Glomerular visceral epithelial cell (primary cell): ENCODE data around the gene SFXN5.

ENCODE experiments used
- DNase-seq: peaks from one replicate; pipeline ENCODE4 v3.0.0-alpha.2; 2016; ENCODE audit errors: extremely low spot score

Gene SFXN5

GRCh38 chr2:73053316-73054114 is 18.0 kb downstream of the SFXN5 start:
- DNase-seq = no peak

- DNase-seq = peak; percentile 85
These were observed 21.4 kb downstream of the SFXN5 start for GRCh38 chr2:73050121-73050545.

GRCh38 chr2:73043929-73044832 is 27.3 kb downstream of the SFXN5 start:
- DNase-seq = no peak

- DNase-seq = no peak
These were observed 28.2 kb downstream of the SFXN5 start for GRCh38 chr2:73043276-73043675.

- DNase-seq = no peak
These were observed 33.4 kb downstream of the SFXN5 start for GRCh38 chr2:73037947-73038585.

- no peak for DNase-seq
These were observed 34.7 kb downstream of the SFXN5 start for GRCh38 chr2:73036766-73037165.

GRCh38 chr2:73035899-73036711 is 35.4 kb downstream of the SFXN5 start:
- no peak for DNase-seq

- no peak for DNase-seq
These were observed 36.7 kb downstream of the SFXN5 start for GRCh38 chr2:73034661-73035375.

- DNase-seq = no peak
These were observed 37.6 kb downstream of the SFXN5 start for GRCh38 chr2:73033766-73034381.

GRCh38 chr2:73033142-73033765 is 38.3 kb downstream of the SFXN5 start:
- DNase-seq = no peak

GRCh38 chr2:73032702-73033097 is 38.8 kb downstream of the SFXN5 start:
- no peak for DNase-seq

GRCh38 chr2:73031725-73032701 is 39.5 kb downstream of the SFXN5 start:
- no peak for DNase-seq

- no peak for DNase-seq
These were observed 40.3 kb downstream of the SFXN5 start for GRCh38 chr2:73031095-73031678.

- no peak for DNase-seq
These were observed 42.7 kb downstream of the SFXN5 start for GRCh38 chr2:73028841-73029240.

- DNase-seq = no peak
These were observed 44.2 kb downstream of the SFXN5 start for GRCh38 chr2:73027340-73027739.

- DNase-seq = no peak
These were observed 48.0 kb downstream of the SFXN5 start for GRCh38 chr2:73023497-73023896.

GRCh38 chr2:73022024-73022568 is 49.4 kb downstream of the SFXN5 start:
- no peak for DNase-seq
